ENCODE measurements around the gene ZNF385B.

ZNF385B gene

GRCh38 chr2:179812501-179812900, 48.9 kb downstream of the ZNF385B start:
- H3K4me3 Mint-ChIP-seq = no peak overlapping the region
- H3K27me3 Mint-ChIP-seq = no peaks in the 10 kb centered on the region
- H3K9me3 Mint-ChIP-seq = no peaks in the 10 kb centered on the region
- H3K27ac Mint-ChIP-seq (ENCODE audit: low read depth) = no peak overlapping the region
- H3K4me1 Mint-ChIP-seq = no peaks in the 10 kb centered on the region
- no peaks in the 10 kb centered on the region for H3K36me3 Mint-ChIP-seq (ENCODE audit: insufficient read depth)
- ATAC-seq (replicated peaks; ENCODE audit: extremely low read depth, poor library complexity, severe bottlenecking) = no peak
- DNase-seq (ENCODE audit: low spot score in 2 of 2) = no peak

GRCh38 chr2:179811042-179811441, 50.4 kb downstream of the ZNF385B start:
- Mint-ChIP-seq H3K27me3 (no peaks in the 10 kb centered on the region), H3K27ac (ENCODE audit: low read depth) (no peak overlapping the region), H3K36me3 (ENCODE audit: insufficient read depth) (no peaks in the 10 kb centered on the region), H3K4me3 (no peak overlapping the region), H3K4me1 (no peaks in the 10 kb centered on the region), H3K9me3 (no peaks in the 10 kb centered on the region)
- no peak for DNase-seq (ENCODE audit: low spot score in 2 of 2)
- ATAC-seq (replicated peaks; ENCODE audit: extremely low read depth, poor library complexity, severe bottlenecking) = no peak

DNA sequence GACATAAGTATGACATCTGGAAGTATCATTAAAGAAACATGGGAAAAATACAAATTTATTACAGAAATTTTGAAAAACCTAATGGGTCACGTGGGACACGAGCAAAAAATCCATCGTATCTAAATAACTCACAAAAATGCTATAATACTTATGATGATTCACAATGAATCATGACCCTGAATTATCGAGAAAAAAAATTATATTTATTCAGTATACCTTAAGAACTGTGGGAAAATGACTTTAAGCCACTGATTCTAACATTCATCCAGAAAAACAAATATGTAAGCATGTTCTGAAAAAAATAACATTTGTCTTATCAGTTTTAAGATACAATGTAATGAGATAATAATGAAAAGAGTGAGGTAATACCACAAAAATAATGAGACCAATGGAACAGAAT, 51.8 kb downstream of the ZNF385B start:
- no peaks in the 10 kb centered on the region for H3K27me3 Mint-ChIP-seq
- H3K9me3 Mint-ChIP-seq = no peaks in the 10 kb centered on the region
- no peak for DNase-seq (ENCODE audit: low spot score in 2 of 2)
- no peak overlapping the region for H3K27ac Mint-ChIP-seq (ENCODE audit: low read depth)
- ATAC-seq (replicated peaks; ENCODE audit: extremely low read depth, poor library complexity, severe bottlenecking) = no peak
- H3K36me3 Mint-ChIP-seq (ENCODE audit: insufficient read depth) = no peaks in the 10 kb centered on the region
- no peak overlapping the region for H3K4me3 Mint-ChIP-seq
- H3K4me1 Mint-ChIP-seq = no peaks in the 10 kb centered on the region

DNA sequence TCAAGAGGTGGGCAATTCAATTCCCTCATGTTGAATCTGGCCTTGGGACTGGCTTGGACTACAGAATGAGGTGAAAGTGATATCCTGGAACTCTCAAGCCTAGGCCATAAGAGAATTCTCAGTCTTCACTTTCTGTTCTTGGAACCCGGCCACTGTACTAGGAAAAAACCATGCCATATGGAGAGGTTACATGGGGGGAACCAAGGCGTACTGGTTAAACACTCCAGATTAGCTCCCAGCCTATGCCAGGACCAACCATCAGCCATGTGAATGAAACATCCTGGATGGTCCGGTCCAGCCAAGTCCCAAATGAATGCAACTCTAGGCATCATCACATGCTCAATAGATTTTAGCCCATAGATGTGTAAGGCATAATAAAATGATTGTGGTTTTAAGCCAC, 56.4 kb downstream of the ZNF385B start:
- Mint-ChIP-seq H3K36me3 (ENCODE audit: insufficient read depth) (no peaks in the 10 kb centered on the region), H3K4me3 (no peak overlapping the region), H3K9me3 (no peaks in the 10 kb centered on the region), H3K4me1 (no peaks in the 10 kb centered on the region), H3K27ac (ENCODE audit: low read depth) (no peak overlapping the region), H3K27me3 (no peaks in the 10 kb centered on the region)
- ATAC-seq (replicated peaks; ENCODE audit: extremely low read depth, poor library complexity, severe bottlenecking) (no peak), DNase-seq (ENCODE audit: low spot score in 2 of 2) (no peak)

DNA sequence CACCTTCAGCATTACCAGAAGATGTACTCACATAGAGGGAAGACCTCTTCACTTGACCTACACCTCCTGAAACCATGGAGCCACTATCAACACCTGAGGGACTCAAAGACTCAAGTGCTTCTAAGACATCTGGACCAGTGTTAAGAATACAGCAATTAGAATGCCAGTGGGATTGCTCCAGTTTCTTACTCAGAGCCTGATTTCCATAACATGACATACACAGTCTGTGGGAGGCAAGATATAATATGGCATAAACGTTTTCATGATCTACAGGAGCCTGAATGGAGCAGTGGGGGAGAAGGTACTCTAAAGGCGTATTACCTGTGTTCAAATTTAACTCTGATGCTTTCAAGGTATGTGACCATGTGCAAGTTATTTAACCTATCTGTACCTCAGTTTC, 57.2 kb downstream of the ZNF385B start:
- Mint-ChIP-seq H3K4me3 (no peak overlapping the region), H3K9me3 (no peaks in the 10 kb centered on the region), H3K4me1 (no peaks in the 10 kb centered on the region), H3K27me3 (no peaks in the 10 kb centered on the region), H3K36me3 (ENCODE audit: insufficient read depth) (no peaks in the 10 kb centered on the region), H3K27ac (ENCODE audit: low read depth) (no peak overlapping the region)
- no peak for ATAC-seq (replicated peaks; ENCODE audit: extremely low read depth, poor library complexity, severe bottlenecking)
- no peak for DNase-seq (ENCODE audit: low spot score in 2 of 2)

DNA sequence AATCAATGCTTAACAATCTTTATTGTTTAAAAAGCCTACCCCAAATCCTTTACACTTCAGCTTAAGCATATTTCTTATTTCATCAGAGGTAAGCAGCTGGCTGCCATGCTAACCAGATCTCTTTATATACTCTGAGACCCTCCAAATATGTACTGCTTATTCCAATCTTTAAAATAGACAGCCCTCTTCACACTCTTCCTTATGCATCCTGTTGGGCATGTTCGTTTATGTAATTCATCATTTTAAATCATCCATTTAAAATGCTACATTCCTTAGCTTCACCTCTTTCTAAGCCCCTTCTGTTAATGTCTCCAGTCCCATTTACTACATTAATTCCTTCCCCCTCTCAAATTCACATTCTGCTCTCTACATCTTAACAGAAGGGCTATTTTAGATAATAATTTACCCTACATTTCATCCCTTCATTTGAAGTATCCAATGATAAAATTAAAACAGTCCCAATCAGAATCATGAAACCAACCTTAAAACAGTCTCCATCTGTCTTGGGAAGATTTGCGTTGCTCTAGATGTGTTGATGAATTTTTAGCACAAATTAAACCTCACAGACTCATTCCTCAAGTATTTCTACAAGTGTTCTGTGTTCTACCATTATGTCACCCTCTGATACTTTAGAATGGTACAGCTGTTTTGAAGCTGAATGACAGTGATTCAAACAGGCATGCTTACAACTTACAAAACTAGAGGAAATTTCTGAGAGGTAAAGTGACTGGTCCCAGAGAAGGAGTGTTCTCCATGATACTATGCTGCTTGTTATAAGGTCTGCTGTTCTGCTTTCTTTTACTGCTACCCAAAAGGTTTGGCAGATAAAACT, 59.1 kb downstream of the ZNF385B start:
- H3K4me1 Mint-ChIP-seq = no peaks in the 10 kb centered on the region
- H3K27me3 Mint-ChIP-seq = no peaks in the 10 kb centered on the region
- H3K4me3 Mint-ChIP-seq = no peak overlapping the region

DNA sequence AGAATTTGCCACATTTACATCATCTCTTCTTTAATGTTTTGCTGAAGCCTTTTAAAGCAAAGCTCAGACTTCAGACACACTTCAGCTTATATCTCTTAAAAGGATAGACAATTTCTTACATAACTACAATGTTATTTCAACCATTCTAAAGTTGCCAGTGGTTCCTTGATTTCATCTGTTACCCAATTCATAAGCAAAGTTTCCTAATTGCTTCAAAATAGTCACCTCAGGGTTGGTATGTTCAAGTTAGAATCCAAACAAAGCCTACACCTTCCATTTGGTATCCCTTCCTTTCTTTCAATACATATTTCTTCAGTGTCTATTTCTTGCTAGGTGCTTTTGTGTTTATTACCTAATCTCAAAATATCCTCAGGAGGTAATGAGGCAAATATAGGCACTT, 60.6 kb downstream of the ZNF385B start:
- ATAC-seq (replicated peaks; ENCODE audit: extremely low read depth, poor library complexity, severe bottlenecking) (no peak), DNase-seq (ENCODE audit: low spot score in 2 of 2) (no peak)
- Mint-ChIP-seq H3K4me3 (no peak overlapping the region), H3K36me3 (ENCODE audit: insufficient read depth) (no peaks in the 10 kb centered on the region), H3K27me3 (no peaks in the 10 kb centered on the region), H3K9me3 (no peaks in the 10 kb centered on the region), H3K4me1 (no peaks in the 10 kb centered on the region), H3K27ac (ENCODE audit: low read depth) (no peak overlapping the region)

More for the DNA sequence above, 59.1 kb downstream of the ZNF385B start:
- Mint-ChIP-seq H3K36me3 (ENCODE audit: insufficient read depth) (no peaks in the 10 kb centered on the region), H3K27ac (ENCODE audit: low read depth) (no peak overlapping the region), H3K9me3 (no peaks in the 10 kb centered on the region)
- DNase-seq (ENCODE audit: low spot score in 2 of 2) (no peak), ATAC-seq (replicated peaks; ENCODE audit: extremely low read depth, poor library complexity, severe bottlenecking) (no peak)

DNA sequence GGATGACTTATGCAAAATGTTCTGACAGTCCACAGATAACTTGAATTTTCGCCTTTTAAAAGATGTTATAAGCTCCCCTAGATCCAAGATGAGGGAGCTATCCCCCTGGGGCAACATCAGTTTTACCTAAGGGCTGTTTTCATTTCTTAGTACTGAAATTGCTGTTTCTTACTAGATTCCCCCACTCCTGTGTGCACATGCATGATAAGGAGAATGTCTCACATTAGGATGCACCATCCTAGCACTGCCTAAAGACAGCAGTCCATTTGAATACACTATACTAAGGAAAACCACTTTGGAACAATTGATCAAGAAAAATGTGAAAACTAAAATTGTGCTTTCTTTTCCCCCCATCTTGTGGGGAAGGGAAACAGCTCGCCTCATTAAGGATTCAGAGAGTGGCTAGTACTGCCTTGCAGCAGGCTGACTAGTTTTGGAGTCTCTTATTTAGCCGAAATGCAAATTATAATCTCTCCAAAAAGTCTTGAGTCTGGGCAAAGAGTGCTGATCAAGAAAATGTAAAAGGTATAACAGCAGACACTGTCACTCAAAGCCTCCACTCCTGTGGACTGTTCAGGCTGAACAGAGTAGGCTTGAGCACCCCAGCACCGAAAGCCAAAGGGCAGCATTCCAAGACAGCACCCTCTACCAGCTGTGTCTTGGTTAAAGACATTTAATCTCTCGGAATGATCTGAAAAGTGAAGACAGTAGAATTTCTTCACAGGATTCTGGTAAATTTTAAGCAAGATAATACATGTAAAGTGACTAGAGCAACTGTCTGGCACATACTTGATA, 65.0 kb downstream of the ZNF385B start:
- Mint-ChIP-seq H3K36me3 (ENCODE audit: insufficient read depth) (no peaks in the 10 kb centered on the region), H3K27me3 (no peaks in the 10 kb centered on the region), H3K9me3 (no peaks in the 10 kb centered on the region), H3K4me1 (no peaks in the 10 kb centered on the region), H3K27ac (ENCODE audit: low read depth) (no peak overlapping the region), H3K4me3 (no peak overlapping the region)
- no peak for DNase-seq (ENCODE audit: low spot score in 2 of 2)
- no peak for ATAC-seq (replicated peaks; ENCODE audit: extremely low read depth, poor library complexity, severe bottlenecking)

- no peaks in the 10 kb centered on the region for H3K27me3 Mint-ChIP-seq
- H3K36me3 Mint-ChIP-seq (ENCODE audit: insufficient read depth) = no peaks in the 10 kb centered on the region
- no peaks in the 10 kb centered on the region for H3K9me3 Mint-ChIP-seq
- DNase-seq (ENCODE audit: low spot score in 2 of 2) (no peak), ATAC-seq (replicated peaks; ENCODE audit: extremely low read depth, poor library complexity, severe bottlenecking) (no peak)
- H3K4me1 Mint-ChIP-seq = no peaks in the 10 kb centered on the region
- no peak overlapping the region for H3K4me3 Mint-ChIP-seq
- H3K27ac Mint-ChIP-seq (ENCODE audit: low read depth) = no peak overlapping the region
Observed at GRCh38 chr2:179793902-179794301, 67.5 kb downstream of the ZNF385B start.

- Mint-ChIP-seq H3K9me3 (no peaks in the 10 kb centered on the region), H3K4me1 (no peaks in the 10 kb centered on the region), H3K36me3 (ENCODE audit: insufficient read depth) (no peaks in the 10 kb centered on the region), H3K27me3 (no peaks in the 10 kb centered on the region), H3K4me3 (no peak overlapping the region), H3K27ac (ENCODE audit: low read depth) (no peak overlapping the region)
- no peak for DNase-seq (ENCODE audit: low spot score in 2 of 2)
- ATAC-seq (replicated peaks; ENCODE audit: extremely low read depth, poor library complexity, severe bottlenecking) = no peak
Observed at GRCh38 chr2:179793238-179793637, 68.2 kb downstream of the ZNF385B start.

DNA sequence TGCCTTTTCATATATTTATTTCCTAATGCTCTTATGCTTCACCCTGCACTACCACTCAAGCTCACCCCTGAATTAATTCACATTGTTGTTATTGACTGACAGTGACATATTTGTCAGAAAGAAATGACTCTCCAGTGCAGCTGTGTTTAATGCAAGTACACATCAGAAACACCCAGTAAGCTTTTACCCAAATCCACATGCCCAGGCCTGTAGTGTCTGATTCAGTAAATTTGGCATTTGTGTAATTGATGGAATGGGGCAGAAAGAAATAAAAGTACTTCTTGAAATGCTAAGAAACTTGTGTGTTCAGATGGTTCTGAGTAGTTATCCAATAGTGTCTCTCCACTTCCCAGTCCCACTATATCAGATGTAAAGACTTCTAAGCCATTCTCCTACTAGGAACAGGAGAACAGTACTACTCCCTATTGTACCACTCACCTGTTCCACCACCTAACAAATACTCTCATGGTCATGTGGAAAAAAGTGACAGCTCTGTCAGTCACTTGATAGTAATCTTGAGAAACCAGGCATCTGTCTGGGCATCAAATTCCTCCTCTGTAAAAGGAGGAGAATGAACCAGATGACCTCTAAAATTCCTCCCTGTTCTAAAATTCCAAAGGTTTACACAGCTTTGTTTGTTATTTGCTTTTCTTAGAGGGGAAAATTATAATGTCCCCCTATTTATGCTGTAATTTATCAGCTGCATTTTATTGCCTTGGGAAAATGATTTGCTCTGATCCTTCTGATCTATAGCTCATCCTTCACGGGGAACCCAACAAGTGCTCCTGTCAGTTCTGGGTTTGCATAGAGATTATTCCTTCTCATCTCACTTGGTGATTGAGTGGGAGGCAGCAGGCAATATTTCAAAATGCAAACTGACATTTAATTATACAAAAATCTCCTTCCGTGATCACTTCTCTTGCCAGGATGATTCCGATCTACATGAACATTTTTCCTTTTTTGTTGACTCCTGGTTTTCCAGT, 70.9 kb downstream of the ZNF385B start:
- Mint-ChIP-seq H3K4me1 (no peaks in the 10 kb centered on the region), H3K36me3 (ENCODE audit: insufficient read depth) (no peaks in the 10 kb centered on the region), H3K27ac (ENCODE audit: low read depth) (no peak overlapping the region), H3K9me3 (no peaks in the 10 kb centered on the region), H3K27me3 (no peaks in the 10 kb centered on the region), H3K4me3 (no peak overlapping the region)
- DNase-seq (ENCODE audit: low spot score in 2 of 2) (no peak), ATAC-seq (replicated peaks; ENCODE audit: extremely low read depth, poor library complexity, severe bottlenecking) (no peak)

- Mint-ChIP-seq H3K27ac (ENCODE audit: low read depth) (no peak overlapping the region), H3K9me3 (peaks cover 4% of the 10 kb centered on the region), H3K36me3 (ENCODE audit: insufficient read depth) (no peaks in the 10 kb centered on the region), H3K27me3 (no peaks in the 10 kb centered on the region), H3K4me1 (no peaks in the 10 kb centered on the region), H3K4me3 (no peak overlapping the region)
- DNase-seq (ENCODE audit: low spot score in 2 of 2) (no peak), ATAC-seq (replicated peaks; ENCODE audit: extremely low read depth, poor library complexity, severe bottlenecking) (no peak)
Observed at GRCh38 chr2:179788104-179788503, 73.3 kb downstream of the ZNF385B start.

All from central memory CD8-positive, alpha-beta T cell (primary cell).